Lung (tissue), 12 donors: ENCODE data around the gene TNFRSF4. TPM values are rescaled to one million over a fixed set of nuclear protein-coding genes. Genes with fewer than 3 reads are reported as not detected.

Experiments
- ATAC-seq: fragments of 200-7000 bp; cut with Tn5 transposase; one replicate; pipeline ENCODE4 v1.9.1; 2020; ENCODE audit warnings: moderate number of reproducible peaks; ENCODE audit not compliant: insufficient read depth, low FRiP score
- DNase-seq, 3 donors: peaks; one replicate each; pipeline ENCODE4 v3.0.0-alpha.2; 2013 to 2017
- H3K27ac ChIP-seq, 2 donors: one replicate each; pipeline ENCODE4 v1.5.1; 2013; ENCODE audit warnings: mild to moderate bottlenecking in 2 of 2, moderate library complexity in 2 of 2, control low read depth in 1 of 2, inconsistent platforms in 1 of 2, low read depth in 1 of 2, low read length in 1 of 2
- H3K27me3 ChIP-seq, 3 donors: one replicate each; pipeline ENCODE4 v1.5.1; 2013; ENCODE audit warnings: low read length in 2 of 3; ENCODE audit not compliant: control insufficient read depth in 3 of 3, insufficient read depth in 3 of 3
- H3K36me3 ChIP-seq, 4 donors: one replicate each; pipeline ENCODE4 v1.5.1; 2013; ENCODE audit warnings: low read length in 4 of 4, mild to moderate bottlenecking in 1 of 4, moderate library complexity in 1 of 4; ENCODE audit not compliant: control insufficient read depth in 4 of 4, insufficient read depth in 4 of 4
- H3K4me1 ChIP-seq, 5 donors: one replicate each; pipeline ENCODE4 v1.5.1; 2013; ENCODE audit warnings: low read length in 5 of 5, mild to moderate bottlenecking in 2 of 5, moderate library complexity in 1 of 5; ENCODE audit not compliant: control insufficient read depth in 5 of 5, insufficient read depth in 5 of 5
- H3K4me3 ChIP-seq: one replicate; pipeline ENCODE4 v1.5.1; 2013; ENCODE audit warnings: mild to moderate bottlenecking, control low read depth, moderate library complexity
- H3K9ac ChIP-seq, 2 donors: one replicate each; pipeline ENCODE4 v1.5.1; 2013; ENCODE audit warnings: low read length in 2 of 2, control low read depth in 1 of 2; ENCODE audit not compliant: insufficient read depth in 1 of 2
- H3K9me3 ChIP-seq, 4 donors: one replicate each; pipeline ENCODE4 v1.5.1; 2013; ENCODE audit warnings: low read length in 3 of 4, mild to moderate bottlenecking in 1 of 4, moderate library complexity in 1 of 4; ENCODE audit not compliant: control insufficient read depth in 4 of 4, insufficient read depth in 3 of 4
- CTCF ChIP-seq: IDR thresholded peaks from 2 replicates; pipeline ENCODE4 v1.5.1; 2012; ENCODE audit warnings: mild to moderate bottlenecking; ENCODE audit errors: control extremely low read depth, extremely low read depth
- WGBS, 2 donors: extraction: QIAGEN DNeasy Blood & Tissue Kit; methylation state at CpG; one replicate each; pipeline ENCODE4 v1.1.7; 2013; 5-methylcytosine and 5-hydroxymethylcytosine counted together
- polyA plus RNA-seq, 2 donors: library from polyadenylated mRNA; stranded (reverse); fragments of 200-250 nt; gene quantifications; one replicate each; pipeline ENCODE4 v1.2.1, GENCODE V29; 2013
- total RNA-seq, 2 donors: library from RNA; depleted of rRNA in 1 of 2; stranded (reverse); fragments of >200 nt in 1 of 2; gene quantifications; one replicate each; pipeline ENCODE4 v1.2.1, GENCODE V29; 2014 to 2021
- donor health status: control.
- donor health status: control.
- donor health status: Bipolar disorder and iron deficiency.
- donor health status: healthy.
- donor health status: DM: yes; HTN: yes; CAD: no.

Gene TNFRSF4
- total and polyA plus RNA-seq, 4 donors = 3.6 to 11.3 (median 6.9) TPM

DNA sequence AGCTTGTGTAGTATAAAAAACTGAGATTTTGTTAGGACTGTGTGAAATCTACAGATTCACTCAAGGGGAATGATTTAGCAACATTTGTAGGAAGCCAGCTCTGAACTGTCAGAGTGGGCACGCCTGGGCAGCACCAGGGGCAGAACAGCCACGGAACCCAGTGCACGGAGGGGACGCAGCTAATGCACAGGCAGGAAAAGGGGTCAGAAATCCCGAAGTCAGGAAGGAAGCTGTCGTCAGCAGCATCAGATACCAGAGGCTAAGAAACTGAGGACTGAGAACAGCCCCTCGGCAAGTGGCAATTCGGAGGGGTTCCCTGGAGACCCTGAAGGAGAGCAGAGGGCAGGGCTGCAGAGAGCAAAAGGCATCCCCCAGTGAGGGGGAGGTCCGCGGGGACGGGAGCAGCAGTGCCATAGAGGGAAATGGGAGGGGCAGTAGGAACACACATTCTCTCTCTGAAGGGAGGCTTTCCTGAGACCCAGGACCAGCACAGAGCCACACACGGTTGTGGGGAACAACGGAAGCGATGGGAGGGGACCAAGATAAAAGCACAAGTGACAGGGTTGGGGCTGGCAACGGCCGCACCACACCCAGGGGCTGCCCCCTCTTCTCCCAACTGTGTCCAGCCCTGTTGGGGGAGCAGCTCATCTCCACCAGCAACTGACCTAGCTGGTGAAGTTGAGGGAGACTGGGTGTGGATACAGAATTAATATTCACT, 47.0 kb upstream of the TNFRSF4 start:
- WGBS, 2 donors = 54 to 57% methylated on average over 16 of the region's 16 CpGs

DNA sequence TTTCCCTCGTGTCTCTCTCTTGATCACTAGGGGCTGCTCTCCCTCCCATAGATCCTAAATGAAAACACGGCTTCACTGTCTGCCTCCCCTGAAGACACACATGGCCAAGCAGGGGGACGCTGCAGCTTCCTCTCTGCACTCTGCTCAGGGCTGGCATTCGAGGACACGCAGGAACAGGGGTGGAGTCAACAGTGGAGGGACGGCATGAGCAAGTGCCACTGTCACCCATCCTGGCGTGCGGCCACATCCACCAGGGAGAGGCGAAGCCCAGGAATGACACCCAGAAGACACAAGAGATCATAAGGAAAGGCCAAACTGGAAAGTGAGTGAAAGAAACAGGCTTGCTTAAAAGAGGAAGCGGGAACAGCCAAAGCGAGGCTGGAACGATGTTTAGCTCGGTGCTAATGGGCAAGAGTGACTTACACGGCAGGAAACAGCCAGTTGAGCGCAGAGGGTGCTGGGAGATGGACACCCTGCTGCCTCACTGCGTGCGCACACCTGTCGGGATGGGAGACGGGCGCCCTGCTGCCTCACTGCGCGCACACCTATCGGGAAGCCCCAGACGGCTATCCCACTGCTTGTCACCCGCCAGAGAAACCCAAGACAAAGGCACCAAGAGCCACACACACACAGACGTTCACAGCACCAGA, 46.1 kb upstream of the TNFRSF4 start:
- Histone ChIP-seq H3K9me3 (peaks cover 0 to 5% (median 0%) of the 10 kb centered on the region in 4 donors), H3K36me3 (peaks cover 9 to 60% (median 12%) of the 10 kb centered on the region in 4 donors), H3K9ac (no peak overlapping the region), H3K27ac (peak overlapping the region in 1 of 2 donors; percentile 49), H3K4me3 (no peak overlapping the region), H3K4me1 (peaks cover 0 to 10% (median 0%) of the 10 kb centered on the region in 5 donors), H3K27me3 (no peaks in the 10 kb centered on the region)
- 74 to 82% methylated on average over 26 of the region's 26 CpGs for WGBS, 2 donors
- no peak for ATAC-seq
- DNase-seq = no peak
- no peak for TF ChIP-seq CTCF

More for the DNA sequence above, 47.0 kb upstream of the TNFRSF4 start:
- H3K9ac ChIP-seq = no peak overlapping the region
- DNase-seq (no peak), ATAC-seq (no peak)
- peak overlapping the region in 1 of 2 donors; percentile 51 for H3K27ac ChIP-seq
- H3K27me3 ChIP-seq = no peaks in the 10 kb centered on the region
- no peak overlapping the region for H3K4me3 ChIP-seq
- peaks cover 0 to 5% (median 0%) of the 10 kb centered on the region in 4 donors for H3K9me3 ChIP-seq
- H3K36me3 ChIP-seq = peaks cover 6 to 56% (median 14%) of the 10 kb centered on the region in 4 donors
- H3K4me1 ChIP-seq = peaks cover 0 to 10% (median 0%) of the 10 kb centered on the region in 5 donors
- no peak for TF ChIP-seq CTCF

DNA sequence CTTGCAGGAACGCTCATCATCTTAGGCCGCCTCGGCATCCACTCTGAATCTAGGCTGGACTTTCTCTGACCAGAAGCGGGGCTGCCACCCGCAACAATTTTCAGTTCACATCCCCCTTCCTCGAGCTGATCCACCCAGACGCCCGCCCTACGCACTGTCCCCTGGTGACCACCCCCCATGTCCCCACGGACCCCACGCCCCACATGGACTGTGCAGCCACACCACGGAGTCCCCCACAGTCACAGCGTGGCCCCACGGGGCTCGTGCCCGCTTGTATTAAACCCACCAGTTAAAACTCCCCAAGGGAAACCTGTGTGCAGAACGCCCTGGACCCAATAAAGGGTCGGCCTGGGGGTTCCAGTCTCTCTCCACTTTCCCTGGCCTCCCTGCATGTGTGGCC, 45.6 kb upstream of the TNFRSF4 start:
- TF ChIP-seq CTCF = no peak
- DNase-seq (no peak), ATAC-seq (no peak)
- Histone ChIP-seq H3K9me3 (peaks cover 0 to 5% (median 0%) of the 10 kb centered on the region in 4 donors), H3K9ac (no peak overlapping the region), H3K4me1 (peaks cover 0 to 10% (median 0%) of the 10 kb centered on the region in 5 donors), H3K36me3 (peaks cover 8 to 61% (median 14%) of the 10 kb centered on the region in 4 donors), H3K27ac (no peak overlapping the region), H3K27me3 (no peaks in the 10 kb centered on the region), H3K4me3 (no peak overlapping the region)
- WGBS, 2 donors = 95% methylated on average over 18 of the region's 18 CpGs
